ENCODE data around the gene ELK1. TPM values are rescaled to one million over a fixed set of nuclear protein-coding genes. Genes with fewer than 3 reads are reported as not detected.

The ELK1 gene
- total and polyA plus RNA-seq, 10 of the 15 experiments (the other 5 are each of a cell fraction or from before 2014, with no cell fraction given), result 4.1 to 55.5 (median 32.9) TPM

DNA sequence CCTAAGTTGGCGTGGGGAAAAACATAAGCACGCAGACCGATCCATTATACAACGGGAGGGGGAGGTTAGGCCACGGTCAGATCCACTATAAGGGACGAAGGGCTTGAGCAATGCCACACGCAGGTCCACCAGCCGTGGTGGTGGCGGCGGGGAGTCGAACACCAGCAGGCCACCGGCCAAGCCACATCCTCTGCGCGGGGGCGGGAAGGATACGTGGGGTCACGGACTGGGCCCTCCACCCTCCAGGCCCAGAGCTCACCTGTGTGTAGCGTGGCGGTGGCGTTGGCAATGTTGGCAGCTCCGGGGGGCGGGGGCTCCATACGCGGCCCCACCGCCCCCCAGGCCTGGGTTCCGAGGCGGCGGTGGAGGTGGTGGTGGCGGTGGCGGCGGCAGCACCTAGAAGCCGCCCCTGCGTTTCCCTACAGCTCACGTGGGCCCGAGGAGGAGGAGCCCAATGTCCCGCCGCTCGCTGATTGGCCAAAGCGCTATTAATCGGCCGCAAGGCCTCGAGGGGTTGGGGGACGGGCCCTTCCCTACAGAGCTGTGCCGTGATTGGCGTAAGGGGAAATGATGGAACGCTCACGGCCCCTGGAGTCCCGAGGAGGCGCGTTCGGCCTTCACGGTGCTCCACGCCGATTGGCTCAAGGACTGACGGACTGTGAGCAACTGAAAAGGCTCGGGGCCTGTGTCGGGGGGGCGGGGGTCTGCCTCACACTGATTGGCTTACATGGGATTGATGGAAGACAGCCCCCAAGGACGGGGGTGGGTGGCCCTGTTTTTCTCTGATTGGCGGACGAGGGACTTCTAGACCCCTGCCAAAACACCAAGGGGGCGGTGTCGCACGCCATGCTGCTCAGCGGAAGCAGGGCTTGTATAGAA lies at the start of gene ELK1 (continued):
- TF ChIP-seq PBX3 (IDR thresholded peaks at IDR 0.05; ENCODE audit: insufficient replicate concordance, low read depth, low read length) (peak; percentile 72), POLR2AphosphoS2 (IDR thresholded peaks at IDR 0.05; ENCODE audit: low read depth, low read length) (peak; percentile 53; the same call in 1 of the 2 replicates), NR2C1 (IDR thresholded peaks at IDR 0.05) (peak; percentile 31; the same call in 1 of the 2 replicates), CBFB (IDR thresholded peaks at IDR 0.05; ENCODE audit: low read depth) (no peak), ZBTB40 (IDR thresholded peaks at IDR 0.05; ENCODE audit: borderline replicate concordance) (no peak), NRF1 (conservative IDR thresholded peaks at IDR 0.05; ENCODE audit: low read depth, low read length) (no peak), REST (IDR thresholded peaks at IDR 0.05; ENCODE audit: low read depth, low read length) (no peak), IRF3 (IDR thresholded peaks at IDR 0.05) (0 out of 2 replicates have a peak, but pooled peaks have one; percentile 52), NR2F1 (conservative IDR thresholded peaks at IDR 0.05) (peak; percentile 87)
- TF ChIP-seq, protein P1, sequence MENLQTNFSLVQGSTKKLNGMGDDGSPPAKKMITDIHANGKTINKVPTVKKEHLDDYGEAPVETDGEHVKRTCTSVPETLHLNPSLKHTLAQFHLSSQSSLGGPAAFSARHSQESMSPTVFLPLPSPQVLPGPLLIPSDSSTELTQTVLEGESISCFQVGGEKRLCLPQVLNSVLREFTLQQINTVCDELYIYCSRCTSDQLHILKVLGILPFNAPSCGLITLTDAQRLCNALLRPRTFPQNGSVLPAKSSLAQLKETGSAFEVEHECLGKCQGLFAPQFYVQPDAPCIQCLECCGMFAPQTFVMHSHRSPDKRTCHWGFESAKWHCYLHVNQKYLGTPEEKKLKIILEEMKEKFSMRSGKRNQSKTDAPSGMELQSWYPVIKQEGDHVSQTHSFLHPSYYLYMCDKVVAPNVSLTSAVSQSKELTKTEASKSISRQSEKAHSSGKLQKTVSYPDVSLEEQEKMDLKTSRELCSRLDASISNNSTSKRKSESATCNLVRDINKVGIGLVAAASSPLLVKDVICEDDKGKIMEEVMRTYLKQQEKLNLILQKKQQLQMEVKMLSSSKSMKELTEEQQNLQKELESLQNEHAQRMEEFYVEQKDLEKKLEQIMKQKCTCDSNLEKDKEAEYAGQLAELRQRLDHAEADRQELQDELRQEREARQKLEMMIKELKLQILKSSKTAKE (IDR thresholded peaks at IDR 0.05; ENCODE audit: low read depth, poor library complexity, severe bottlenecking), result no peak
- TF ChIP-seq, protein P2, sequence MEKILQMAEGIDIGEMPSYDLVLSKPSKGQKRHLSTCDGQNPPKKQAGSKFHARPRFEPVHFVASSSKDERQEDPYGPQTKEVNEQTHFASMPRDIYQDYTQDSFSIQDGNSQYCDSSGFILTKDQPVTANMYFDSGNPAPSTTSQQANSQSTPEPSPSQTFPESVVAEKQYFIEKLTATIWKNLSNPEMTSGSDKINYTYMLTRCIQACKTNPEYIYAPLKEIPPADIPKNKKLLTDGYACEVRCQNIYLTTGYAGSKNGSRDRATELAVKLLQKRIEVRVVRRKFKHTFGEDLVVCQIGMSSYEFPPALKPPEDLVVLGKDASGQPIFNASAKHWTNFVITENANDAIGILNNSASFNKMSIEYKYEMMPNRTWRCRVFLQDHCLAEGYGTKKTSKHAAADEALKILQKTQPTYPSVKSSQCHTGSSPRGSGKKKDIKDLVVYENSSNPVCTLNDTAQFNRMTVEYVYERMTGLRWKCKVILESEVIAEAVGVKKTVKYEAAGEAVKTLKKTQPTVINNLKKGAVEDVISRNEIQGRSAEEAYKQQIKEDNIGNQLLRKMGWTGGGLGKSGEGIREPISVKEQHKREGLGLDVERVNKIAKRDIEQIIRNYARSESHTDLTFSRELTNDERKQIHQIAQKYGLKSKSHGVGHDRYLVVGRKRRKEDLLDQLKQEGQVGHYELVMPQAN (conservative IDR thresholded peaks at IDR 0.05), result peak; percentile 49; the same call in 1 of the 2 replicates
